ENCODE data around the gene SLC9B2. TPM values are rescaled to one million over a fixed set of nuclear protein-coding genes. Genes with fewer than 3 reads are reported as not detected.
"Not testable (repeated sequence)": the region's sequence is repeated elsewhere in the genome, so short reads cannot be mapped to it uniquely, and the experiment has no call there.

SLC9B2 gene
- total RNA-seq, 1 experiment from 2014 or later, result 7.3 TPM

GRCh38 chr4:102994803-102995202 lies 81.8 kb downstream of the SLC9B2 start:
- Histone ChIP-seq H4K20me1 (ENCODE audit: control insufficient read depth, insufficient read depth, insufficient read length) (no peaks in the 10 kb centered on the region), H3K9ac (ENCODE audit: extremely low read depth, insufficient read length, low read length) (no peak overlapping the region), H3K27me3 (ENCODE audit: insufficient read depth, low read length) (no peaks in the 10 kb centered on the region), H3K14ac (ENCODE audit: insufficient read depth, low read length) (no peak overlapping the region), H3K4ac (ENCODE audit: low read depth, low read length) (no peak overlapping the region), H3K79me1 (ENCODE audit: insufficient read depth, low read depth, low read length, poor library complexity, severe bottlenecking) (no peaks in the 10 kb centered on the region), H2AFZ (ENCODE audit: low read length) (no peak overlapping the region), H4K8ac (replicated peaks; ENCODE audit: insufficient read length, low read depth, low read length) (no peak overlapping the region), H2BK5ac (ENCODE audit: insufficient read length, low read length) (no peak overlapping the region), H3K9me3 (ENCODE audit: control insufficient read depth, low read depth, low read length) (peaks cover 4% of the 10 kb centered on the region), H4K91ac (ENCODE audit: insufficient read length, low read depth, low read length) (no peak overlapping the region), H3K56ac (ENCODE audit: insufficient read length, low read depth, low read length) (no peak overlapping the region), H3K4me2 (ENCODE audit: insufficient read depth, insufficient read length, low read length) (no peak overlapping the region), H3K23me2 (ENCODE audit: insufficient read length, low read depth, low read length, poor library complexity, severe bottlenecking) (no peaks in the 10 kb centered on the region), H2AK5ac (ENCODE audit: insufficient read length, low read length) (no peak overlapping the region), H2BK15ac (ENCODE audit: low read depth, low read length) (no peak overlapping the region), H2BK120ac (ENCODE audit: low read depth, low read length, poor library complexity, severe bottlenecking) (no peak overlapping the region), H3T11ph (ENCODE audit: low read length) (no peak overlapping the region), H3K4me1 (ENCODE audit: insufficient read depth, low read length) (no peaks in the 10 kb centered on the region), H3K23ac (ENCODE audit: insufficient read length, low read depth, low read length) (no peak overlapping the region), H3K27ac (ENCODE audit: insufficient read length, low read depth, low read length) (no peak overlapping the region), H3K79me2 (ENCODE audit: insufficient read depth, low read length) (no peaks in the 10 kb centered on the region), H2BK12ac (ENCODE audit: insufficient read length, low read depth, low read length) (no peak overlapping the region), H2BK20ac (ENCODE audit: low read depth, low read length, poor library complexity, severe bottlenecking) (no peak overlapping the region), H3K18ac (ENCODE audit: insufficient read length, low read depth, low read length) (no peak overlapping the region), H4K5ac (ENCODE audit: insufficient read length, low read depth, low read length) (no peak overlapping the region)
- no peaks in the 10 kb centered on the region for H3K27me3 Mint-ChIP-seq (ENCODE audit: low read depth)
- no peak overlapping the region for H3K4me3 Mint-ChIP-seq
- peaks cover 19% of the 10 kb centered on the region in 2 experiments for H3K9me3 Mint-ChIP-seq
- no peak for TF ChIP-seq CTCF (conservative IDR thresholded peaks at IDR 0.05)
- no peaks in the 10 kb centered on the region; a peak in 1 of 4 replicates for H3K4me1 Mint-ChIP-seq
- no CpG with 5 or more reads among the region's 1 CpG for WGBS (ENCODE audit: extremely low coverage, insufficient read length, low lambda C conversion rate)
- no peak for DNase-seq
- peaks cover 8 to 18% (median 8%) of the 10 kb centered on the region in 3 experiments for H3K36me3 Mint-ChIP-seq (ENCODE audit: insufficient read depth in 1 of 3, low read depth in 3 of 3)
- H3K27ac Mint-ChIP-seq, result no peak overlapping the region

- H4K8ac ChIP-seq (replicated peaks; ENCODE audit: insufficient read length, low read depth, low read length); H3K4me2 ChIP-seq (ENCODE audit: insufficient read depth, insufficient read length, low read length); H3K56ac ChIP-seq (ENCODE audit: insufficient read length, low read depth, low read length); H3K27ac Mint-ChIP-seq; H2BK20ac ChIP-seq (ENCODE audit: low read depth, low read length, poor library complexity, severe bottlenecking); H2BK12ac ChIP-seq (ENCODE audit: insufficient read length, low read depth, low read length); H3K14ac ChIP-seq (ENCODE audit: insufficient read depth, low read length); H3K9ac ChIP-seq (ENCODE audit: extremely low read depth, insufficient read length, low read length); H3K27ac ChIP-seq (ENCODE audit: insufficient read length, low read depth, low read length); H2AK5ac ChIP-seq (ENCODE audit: insufficient read length, low read length); H4K5ac ChIP-seq (ENCODE audit: insufficient read length, low read depth, low read length); H3K27me3 Mint-ChIP-seq (ENCODE audit: low read depth); H4K20me1 ChIP-seq (ENCODE audit: control insufficient read depth, insufficient read depth, insufficient read length); H3K23ac ChIP-seq (ENCODE audit: insufficient read length, low read depth, low read length); H3T11ph ChIP-seq (ENCODE audit: low read length); H3K4me3 Mint-ChIP-seq; H4K91ac ChIP-seq (ENCODE audit: insufficient read length, low read depth, low read length); H3K23me2 ChIP-seq (ENCODE audit: insufficient read length, low read depth, low read length, poor library complexity, severe bottlenecking); H3K27me3 ChIP-seq (ENCODE audit: insufficient read depth, low read length); DNase-seq; H3K4me1 ChIP-seq (ENCODE audit: insufficient read depth, low read length); H3K9me3 ChIP-seq (ENCODE audit: control insufficient read depth, low read depth, low read length); H3K4me1 Mint-ChIP-seq; H2BK120ac ChIP-seq (ENCODE audit: low read depth, low read length, poor library complexity, severe bottlenecking); H2BK5ac ChIP-seq (ENCODE audit: insufficient read length, low read length); H2BK15ac ChIP-seq (ENCODE audit: low read depth, low read length); H3K18ac ChIP-seq (ENCODE audit: insufficient read length, low read depth, low read length); H3K4ac ChIP-seq (ENCODE audit: low read depth, low read length); H2AFZ ChIP-seq (ENCODE audit: low read length); H3K79me2 ChIP-seq (ENCODE audit: insufficient read depth, low read length); H3K79me1 ChIP-seq (ENCODE audit: insufficient read depth, low read depth, low read length, poor library complexity, severe bottlenecking): not testable (repeated sequence)
- Mint-ChIP-seq H3K9me3 (peaks cover 19% of the 10 kb centered on the region in 2 experiments), H3K36me3 (ENCODE audit: insufficient read depth in 1 of 3, low read depth in 3 of 3) (peaks cover 8 to 18% (median 8%) of the 10 kb centered on the region in 3 experiments)
Measured at GRCh38 chr4:102993985-102994384, 82.6 kb downstream of the SLC9B2 start.
